SU-DHL-6 (cell line): ENCODE data around the gene TMEM178B.

Source experiments
- H2AFZ ChIP-seq: fragments of 200-600 bp; sonication (generic); 2 replicates; pipeline ENCODE4 v1.6.1; 2014; ENCODE audit warnings: low read depth, mild to moderate bottlenecking, moderate library complexity, mixed read lengths, antibody characterized with exemption, low read length; ENCODE audit not compliant: severe bottlenecking
- H3F3A ChIP-seq: fragments of 200-600 bp; shearing (Covaris generic); 2 replicates; pipeline ENCODE4 v1.6.0; 2016; ENCODE audit warnings: antibody characterized with exemption, mild to moderate bottlenecking; ENCODE audit not compliant: insufficient read depth
- H3K27ac ChIP-seq: fragments of 200-600 bp; sonication (generic); 2 replicates; pipeline ENCODE4 v1.5.1; 2016; ENCODE audit warnings: low read depth, mild to moderate bottlenecking, low read length, moderate library complexity, mixed read lengths
- H3K27me3 ChIP-seq: fragments of 200-600 bp; sonication (generic), shearing (Covaris generic); 2 replicates; pipeline ENCODE4 v1.6.0; 2014; ENCODE audit warnings: mild to moderate bottlenecking, low read length
- H3K36me3 ChIP-seq: fragments of 200-600 bp; sonication (generic); 2 replicates; pipeline ENCODE4 v1.6.1; 2014; ENCODE audit warnings: mild to moderate bottlenecking, low read length, mixed read lengths
- H3K4me2 ChIP-seq: fragments of 300-600, 200-600 bp; shearing (Covaris generic), sonication (generic); 2 replicates; pipeline ENCODE4 v1.6.0; 2014; ENCODE audit warnings: low read length, low read depth, mild to moderate bottlenecking; ENCODE audit not compliant: poor library complexity, severe bottlenecking
- H3K4me3 ChIP-seq: fragments of 200-600 bp; sonication (generic); 2 replicates; pipeline ENCODE4 v1.5.1; 2014; ENCODE audit warnings: antibody characterized with exemption, low read length, mild to moderate bottlenecking, mixed read lengths; ENCODE audit not compliant: insufficient read depth, poor library complexity, severe bottlenecking
- H3K79me2 ChIP-seq: fragments of 200-600 bp; sonication (generic); 2 replicates; pipeline ENCODE4 v1.6.1; 2014; ENCODE audit warnings: mild to moderate bottlenecking, low read length, moderate library complexity; ENCODE audit not compliant: insufficient read depth
- H3K9ac ChIP-seq: fragments of 200-600 bp; sonication (generic); 2 replicates; pipeline ENCODE4 v1.7.0; 2014; ENCODE audit warnings: mild to moderate bottlenecking, low read length
- H3K9me2 ChIP-seq: fragments of 200-600 bp; sonication (generic); replicated peaks from 2 replicates; pipeline ENCODE4 v1.6.1; 2014; ENCODE audit warnings: low read length; ENCODE audit not compliant: insufficient read depth
- H3K9me3 ChIP-seq: fragments of 200-600 bp; sonication (generic); 2 replicates; pipeline ENCODE4 v1.6.1; 2014; ENCODE audit warnings: low read length, mixed read lengths; ENCODE audit not compliant: insufficient read depth
- H4K20me1 ChIP-seq: fragments of 200-600 bp; sonication (generic); 2 replicates; pipeline ENCODE4 v1.6.1; 2014; ENCODE audit warnings: low read depth, mild to moderate bottlenecking, antibody characterized with exemption, low read length, moderate library complexity, mixed read lengths
- EZH2phosphoT487 ChIP-seq: fragments of 200-600 bp; sonication (generic), shearing (Covaris generic); conservative IDR thresholded peaks from 2 replicates; pipeline ENCODE4 v1.6.1; 2018; ENCODE audit warnings: mild to moderate bottlenecking, antibody characterized with exemption, low read length, moderate library complexity, mixed read lengths
- TF ChIP-seq, protein P1 (sequence below): fragments of 200-600 bp; sonication (generic); IDR thresholded peaks from one replicate; pipeline ENCODE4 v1.5.1; 2017; ENCODE audit warnings: antibody characterized with exemption, mild to moderate bottlenecking, low read length, moderate library complexity; ENCODE audit not compliant: insufficient read depth, poor library complexity, severe bottlenecking

TMEM178B gene

DNA sequence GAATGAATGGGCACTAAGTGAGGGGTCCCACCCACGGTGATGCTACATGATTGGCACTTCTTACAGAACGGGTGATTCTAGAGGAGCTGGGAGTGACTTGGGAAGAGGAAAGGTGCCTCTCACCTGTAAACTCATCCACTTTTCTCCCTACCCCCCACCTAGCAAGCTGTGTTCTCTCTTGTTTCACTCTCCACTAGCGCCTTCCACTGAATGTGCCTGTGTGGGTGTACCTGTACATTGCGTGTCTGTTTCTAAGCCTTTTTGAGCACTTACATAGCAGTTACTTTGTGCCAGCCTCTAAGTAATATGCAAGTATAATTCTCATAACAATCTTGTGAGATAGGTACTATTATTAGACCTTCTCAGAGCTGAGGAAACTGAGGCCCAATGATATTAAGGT lies 343.6 kb downstream of the TMEM178B start:
- Histone ChIP-seq H3K79me2 (no peaks in the 10 kb centered on the region), H3K9ac (no peak overlapping the region), H3K4me3 (no peak overlapping the region), H3F3A (no peaks in the 10 kb centered on the region), H3K27ac (no peak overlapping the region), H3K36me3 (no peaks in the 10 kb centered on the region), H4K20me1 (no peaks in the 10 kb centered on the region), H3K4me2 (no peak overlapping the region), H3K27me3 (no peaks in the 10 kb centered on the region), H2AFZ (no peak overlapping the region), H3K9me3 (no peaks in the 10 kb centered on the region), H3K9me2 (no peaks in the 10 kb centered on the region)
- TF ChIP-seq EZH2phosphoT487 = no peak
- TF ChIP-seq, protein P1, sequence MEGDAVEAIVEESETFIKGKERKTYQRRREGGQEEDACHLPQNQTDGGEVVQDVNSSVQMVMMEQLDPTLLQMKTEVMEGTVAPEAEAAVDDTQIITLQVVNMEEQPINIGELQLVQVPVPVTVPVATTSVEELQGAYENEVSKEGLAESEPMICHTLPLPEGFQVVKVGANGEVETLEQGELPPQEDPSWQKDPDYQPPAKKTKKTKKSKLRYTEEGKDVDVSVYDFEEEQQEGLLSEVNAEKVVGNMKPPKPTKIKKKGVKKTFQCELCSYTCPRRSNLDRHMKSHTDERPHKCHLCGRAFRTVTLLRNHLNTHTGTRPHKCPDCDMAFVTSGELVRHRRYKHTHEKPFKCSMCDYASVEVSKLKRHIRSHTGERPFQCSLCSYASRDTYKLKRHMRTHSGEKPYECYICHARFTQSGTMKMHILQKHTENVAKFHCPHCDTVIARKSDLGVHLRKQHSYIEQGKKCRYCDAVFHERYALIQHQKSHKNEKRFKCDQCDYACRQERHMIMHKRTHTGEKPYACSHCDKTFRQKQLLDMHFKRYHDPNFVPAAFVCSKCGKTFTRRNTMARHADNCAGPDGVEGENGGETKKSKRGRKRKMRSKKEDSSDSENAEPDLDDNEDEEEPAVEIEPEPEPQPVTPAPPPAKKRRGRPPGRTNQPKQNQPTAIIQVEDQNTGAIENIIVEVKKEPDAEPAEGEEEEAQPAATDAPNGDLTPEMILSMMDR = no peak

GRCh38 chr7:141418066-141418465 lies 344.2 kb downstream of the TMEM178B start:
- H3K79me2 ChIP-seq = no peaks in the 10 kb centered on the region
- no peaks in the 10 kb centered on the region for H4K20me1 ChIP-seq
- H3K27ac ChIP-seq = no peak overlapping the region
- H3K4me2 ChIP-seq = no peak overlapping the region
- no peaks in the 10 kb centered on the region for H3K36me3 ChIP-seq
- no peak overlapping the region for H2AFZ ChIP-seq
- no peaks in the 10 kb centered on the region for H3K27me3 ChIP-seq
- H3K9me3 ChIP-seq = no peaks in the 10 kb centered on the region
- H3K9me2 ChIP-seq = no peaks in the 10 kb centered on the region
- no peak overlapping the region for H3K4me3 ChIP-seq
- H3K9ac ChIP-seq = no peak overlapping the region
- TF ChIP-seq, protein P1 = no peak
- no peak for TF ChIP-seq EZH2phosphoT487
- H3F3A ChIP-seq = no peaks in the 10 kb centered on the region

DNA sequence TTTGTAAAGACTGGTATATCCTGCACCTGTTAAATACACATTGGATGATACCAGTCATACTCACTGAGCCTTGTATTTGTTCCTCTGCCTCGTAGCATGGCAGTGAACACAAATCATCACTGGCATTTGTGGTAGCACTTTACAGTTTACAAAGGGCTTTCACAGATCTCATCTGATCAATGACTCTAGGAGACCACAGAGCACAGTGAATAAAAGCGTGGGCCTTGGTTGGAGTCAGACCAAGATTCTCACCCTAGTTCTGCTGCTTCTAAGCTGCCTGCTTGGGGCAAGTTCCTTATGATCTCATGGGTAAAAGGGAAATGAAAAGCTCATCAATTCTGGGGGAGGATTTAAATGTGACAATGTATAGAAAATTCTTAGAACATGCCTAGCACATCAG lies 347.4 kb downstream of the TMEM178B start:
- no peaks in the 10 kb centered on the region for H3K9me3 ChIP-seq
- H3K36me3 ChIP-seq = no peaks in the 10 kb centered on the region
- no peaks in the 10 kb centered on the region for H3K79me2 ChIP-seq
- no peak overlapping the region for H3K4me2 ChIP-seq
- no peak overlapping the region for H2AFZ ChIP-seq
- no peaks in the 10 kb centered on the region for H3K27me3 ChIP-seq
- H3F3A ChIP-seq = no peaks in the 10 kb centered on the region
- no peak overlapping the region for H3K4me3 ChIP-seq
- H3K9me2 ChIP-seq = no peaks in the 10 kb centered on the region
- H4K20me1 ChIP-seq = no peaks in the 10 kb centered on the region
- H3K27ac ChIP-seq = no peak overlapping the region
- H3K9ac ChIP-seq = no peak overlapping the region
- no peak for TF ChIP-seq EZH2phosphoT487
- TF ChIP-seq, protein P1 = no peak

DNA sequence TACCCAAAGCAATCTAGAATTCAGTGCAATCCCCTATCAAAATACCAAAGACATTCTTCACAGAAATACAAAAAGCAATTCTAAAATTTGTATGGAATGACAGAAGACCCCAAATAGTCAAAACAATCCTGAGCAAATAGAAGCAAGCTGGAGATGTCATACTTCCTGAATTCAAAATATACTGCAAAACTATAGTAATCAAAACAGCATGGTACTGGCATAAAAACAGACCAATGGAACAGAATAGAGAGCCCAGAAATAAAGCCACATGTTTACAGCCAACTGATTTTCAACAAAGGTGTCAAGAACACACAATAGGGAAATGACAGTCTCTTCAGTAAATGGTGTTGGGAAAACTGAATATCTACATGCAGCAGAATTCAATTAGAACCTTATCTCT lies 353.3 kb downstream of the TMEM178B start:
- H2AFZ ChIP-seq = no peak overlapping the region
- no peaks in the 10 kb centered on the region for H4K20me1 ChIP-seq
- H3K9me2 ChIP-seq = no peaks in the 10 kb centered on the region
- H3K27ac ChIP-seq = no peak overlapping the region
- no peak overlapping the region for H3K4me3 ChIP-seq
- no peaks in the 10 kb centered on the region for H3K27me3 ChIP-seq
- no peaks in the 10 kb centered on the region for H3F3A ChIP-seq
- no peaks in the 10 kb centered on the region for H3K36me3 ChIP-seq
- TF ChIP-seq, protein P1 = no peak
- no peak for TF ChIP-seq EZH2phosphoT487
- no peaks in the 10 kb centered on the region for H3K79me2 ChIP-seq
- H3K4me2 ChIP-seq = no peak overlapping the region
- no peaks in the 10 kb centered on the region for H3K9me3 ChIP-seq
- no peak overlapping the region for H3K9ac ChIP-seq
